ENCODE data around the gene NDUFB2.
A peak's percentile ranks its signal among the peaks of the same experiment; 100 is the strongest.
"Not testable (repeated sequence)": the region's sequence is repeated elsewhere in the genome, so short reads cannot be mapped to it uniquely, and the experiment has no call there.

Gene NDUFB2

GRCh38 chr7:140674899-140675701, 21.4 kb upstream of the NDUFB2 start:
- Mint-ChIP-seq H3K4me3 (peak overlapping the region; percentile 86), H3K27me3 (no peaks in the 10 kb centered on the region), H3K27ac (ENCODE audit: low read depth) (no peak overlapping the region), H3K4me1 (peaks cover 35% of the 10 kb centered on the region), H3K9me3 (no peaks in the 10 kb centered on the region), H3K36me3 (ENCODE audit: insufficient read depth) (peaks cover 31% of the 10 kb centered on the region)
- ATAC-seq (replicated peaks; ENCODE audit: extremely low read depth, poor library complexity, severe bottlenecking), result no peak
- DNase-seq (ENCODE audit: low spot score in 2 of 2), result no peak

GRCh38 chr7:140675726-140676125, 20.8 kb upstream of the NDUFB2 start:
- peaks cover 37% of the 10 kb centered on the region for H3K36me3 Mint-ChIP-seq (ENCODE audit: insufficient read depth)

GRCh38 chr7:140676306-140676705, 20.2 kb upstream of the NDUFB2 start:
- Mint-ChIP-seq H3K4me3 (no peak overlapping the region), H3K27ac (ENCODE audit: low read depth) (no peak overlapping the region), H3K27me3 (no peaks in the 10 kb centered on the region), H3K36me3 (ENCODE audit: insufficient read depth) (peaks cover 40% of the 10 kb centered on the region), H3K4me1 (peaks cover 35% of the 10 kb centered on the region), H3K9me3 (no peaks in the 10 kb centered on the region)
- ATAC-seq (replicated peaks; ENCODE audit: extremely low read depth, poor library complexity, severe bottlenecking), result no peak
- DNase-seq (ENCODE audit: low spot score in 2 of 2), result no peak

More at GRCh38 chr7:140675726-140676125, 20.8 kb upstream of the NDUFB2 start:
- Mint-ChIP-seq H3K4me1 (peaks cover 35% of the 10 kb centered on the region), H3K4me3 (no peak overlapping the region), H3K27ac (ENCODE audit: low read depth) (no peak overlapping the region), H3K9me3 (no peaks in the 10 kb centered on the region), H3K27me3 (no peaks in the 10 kb centered on the region)
- DNase-seq (ENCODE audit: low spot score in 2 of 2) (no peak), ATAC-seq (replicated peaks; ENCODE audit: extremely low read depth, poor library complexity, severe bottlenecking) (no peak)

DNA sequence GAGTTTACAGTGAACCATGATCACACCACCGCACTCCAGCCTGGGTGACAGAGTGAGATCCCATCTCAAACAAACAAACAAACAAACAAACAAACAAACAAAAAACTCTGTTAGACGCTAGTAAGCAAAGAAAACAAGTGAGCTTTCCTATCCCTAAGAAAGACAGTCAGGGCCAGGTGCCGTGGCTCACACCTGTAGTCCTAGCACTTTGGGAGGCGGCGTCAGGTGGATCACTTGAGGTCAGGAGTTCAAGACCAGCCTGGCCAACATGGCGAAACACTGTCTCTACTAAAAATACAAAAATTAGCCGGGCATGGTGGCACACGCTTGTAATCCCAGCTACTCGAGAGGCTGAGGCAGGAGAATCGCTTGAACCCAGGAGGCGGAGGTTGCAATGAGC, 19.6 kb upstream of the NDUFB2 start:
- not testable (repeated sequence) for ATAC-seq (replicated peaks; ENCODE audit: extremely low read depth, poor library complexity, severe bottlenecking); H3K27me3 Mint-ChIP-seq; H3K27ac Mint-ChIP-seq (ENCODE audit: low read depth); H3K9me3 Mint-ChIP-seq; H3K4me3 Mint-ChIP-seq; DNase-seq (ENCODE audit: low spot score in 2 of 2)
- Mint-ChIP-seq H3K36me3 (ENCODE audit: insufficient read depth) (peaks cover 44% of the 10 kb centered on the region), H3K4me1 (peaks cover 35% of the 10 kb centered on the region)

- H3K27me3 Mint-ChIP-seq, result no peaks in the 10 kb centered on the region
- ATAC-seq (replicated peaks; ENCODE audit: extremely low read depth, poor library complexity, severe bottlenecking) (no peak), DNase-seq (ENCODE audit: low spot score in 2 of 2) (no peak)
- H3K4me3 Mint-ChIP-seq, result no peak overlapping the region
- H3K36me3 Mint-ChIP-seq (ENCODE audit: insufficient read depth), result peaks cover 45% of the 10 kb centered on the region
- peaks cover 35% of the 10 kb centered on the region for H3K4me1 Mint-ChIP-seq
- H3K27ac Mint-ChIP-seq (ENCODE audit: low read depth), result peak overlapping the region; percentile 44
- no peaks in the 10 kb centered on the region for H3K9me3 Mint-ChIP-seq
Observed at GRCh38 chr7:140677496-140677895, 19.0 kb upstream of the NDUFB2 start.

DNA sequence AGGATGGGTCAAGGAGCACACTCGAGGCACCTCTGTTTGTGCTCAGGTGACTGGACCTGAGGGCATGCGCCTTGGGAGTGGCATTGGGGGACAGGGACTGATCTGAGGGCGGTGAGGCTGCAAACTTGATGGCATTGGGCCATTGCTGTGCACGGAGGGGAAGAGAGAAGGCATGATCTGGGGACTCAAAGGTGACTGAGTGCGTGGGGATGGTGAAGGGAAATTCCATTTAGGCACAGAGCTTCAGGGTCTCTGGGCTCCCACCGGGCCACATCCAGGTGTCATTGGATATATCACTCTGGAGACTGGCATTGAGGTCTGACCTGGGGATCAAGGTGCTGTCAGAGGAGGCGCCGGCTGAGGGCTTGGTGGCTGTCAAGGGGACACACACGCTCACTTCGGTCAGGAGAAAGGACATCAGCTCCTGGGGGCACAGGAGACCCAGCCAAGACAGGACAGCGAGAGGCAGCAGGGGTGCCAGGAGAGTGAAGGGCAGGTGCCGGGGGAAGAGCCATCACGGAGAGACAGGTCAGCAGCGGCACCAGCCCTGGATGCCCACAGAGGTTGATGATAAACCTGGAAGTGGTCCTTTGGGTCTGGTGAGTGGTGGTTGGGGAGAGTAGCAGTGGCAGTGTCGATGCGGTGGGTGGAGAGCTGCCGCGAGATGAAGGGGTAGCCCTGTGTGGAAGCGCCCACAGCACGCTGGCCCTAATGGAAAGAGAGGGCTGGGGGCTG, 18.3 kb upstream of the NDUFB2 start:
- no peak overlapping the region for H3K4me3 Mint-ChIP-seq
- H3K4me1 Mint-ChIP-seq, result peaks cover 35% of the 10 kb centered on the region
- H3K36me3 Mint-ChIP-seq (ENCODE audit: insufficient read depth), result peaks cover 49% of the 10 kb centered on the region
- no peaks in the 10 kb centered on the region for H3K27me3 Mint-ChIP-seq
- no peak for DNase-seq (ENCODE audit: low spot score in 2 of 2)
- no peaks in the 10 kb centered on the region for H3K9me3 Mint-ChIP-seq
- no peak for ATAC-seq (replicated peaks; ENCODE audit: extremely low read depth, poor library complexity, severe bottlenecking)
- peak overlapping the region; percentile 44 for H3K27ac Mint-ChIP-seq (ENCODE audit: low read depth)

- Mint-ChIP-seq H3K4me3 (no peak overlapping the region), H3K9me3 (no peaks in the 10 kb centered on the region), H3K36me3 (ENCODE audit: insufficient read depth) (peaks cover 49% of the 10 kb centered on the region), H3K27ac (ENCODE audit: low read depth) (no peak overlapping the region), H3K27me3 (no peaks in the 10 kb centered on the region), H3K4me1 (peaks cover 35% of the 10 kb centered on the region)
- DNase-seq (ENCODE audit: low spot score in 2 of 2), result no peak
- no peak for ATAC-seq (replicated peaks; ENCODE audit: extremely low read depth, poor library complexity, severe bottlenecking)
Observed at GRCh38 chr7:140678816-140679130, 17.7 kb upstream of the NDUFB2 start.

DNA sequence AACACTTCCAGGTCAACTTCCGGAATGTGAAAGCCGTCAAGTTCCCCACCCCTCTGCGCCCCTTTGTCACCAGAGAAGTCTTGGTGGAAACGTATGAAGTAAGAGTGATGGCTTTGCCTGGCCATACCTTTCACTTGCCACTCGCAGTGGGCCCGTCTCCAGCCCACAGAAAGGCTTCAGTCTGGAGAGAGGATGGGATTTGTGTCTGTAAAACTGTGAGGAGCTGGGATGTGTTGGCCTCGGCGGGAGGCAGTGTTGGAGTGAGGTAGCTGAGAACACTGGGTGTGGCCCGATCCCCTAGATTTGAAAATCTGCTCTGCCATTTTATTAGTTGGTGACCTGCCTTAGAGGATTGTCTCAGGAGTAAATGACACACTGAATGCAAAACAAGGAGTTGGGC, 17.3 kb upstream of the NDUFB2 start:
- DNase-seq (ENCODE audit: low spot score in 2 of 2) (no peak), ATAC-seq (replicated peaks; ENCODE audit: extremely low read depth, poor library complexity, severe bottlenecking) (no peak)
- peaks cover 51% of the 10 kb centered on the region for H3K36me3 Mint-ChIP-seq (ENCODE audit: insufficient read depth)
- no peak overlapping the region for H3K4me3 Mint-ChIP-seq
- H3K4me1 Mint-ChIP-seq, result peaks cover 33% of the 10 kb centered on the region
- no peak overlapping the region for H3K27ac Mint-ChIP-seq (ENCODE audit: low read depth)
- no peaks in the 10 kb centered on the region for H3K27me3 Mint-ChIP-seq
- no peaks in the 10 kb centered on the region for H3K9me3 Mint-ChIP-seq

GRCh38 chr7:140680886-140681285, 15.6 kb upstream of the NDUFB2 start:
- peaks cover 52% of the 10 kb centered on the region for H3K36me3 Mint-ChIP-seq (ENCODE audit: insufficient read depth)
- H3K9me3 Mint-ChIP-seq, result no peaks in the 10 kb centered on the region
- no peak overlapping the region for H3K4me3 Mint-ChIP-seq
- no peak for ATAC-seq (replicated peaks; ENCODE audit: extremely low read depth, poor library complexity, severe bottlenecking)
- no peak overlapping the region for H3K27ac Mint-ChIP-seq (ENCODE audit: low read depth)
- no peaks in the 10 kb centered on the region for H3K27me3 Mint-ChIP-seq
- no peak for DNase-seq (ENCODE audit: low spot score in 2 of 2)
- H3K4me1 Mint-ChIP-seq, result peaks cover 19% of the 10 kb centered on the region

- no peak for ATAC-seq (replicated peaks; ENCODE audit: extremely low read depth, poor library complexity, severe bottlenecking)
Observed at GRCh38 chr7:140681766-140682165, 14.7 kb upstream of the NDUFB2 start.

GRCh38 chr7:140683657-140684056, 12.9 kb upstream of the NDUFB2 start:
- Mint-ChIP-seq H3K9me3 (no peaks in the 10 kb centered on the region), H3K4me1 (no peaks in the 10 kb centered on the region), H3K4me3 (no peak overlapping the region), H3K27ac (ENCODE audit: low read depth) (no peak overlapping the region), H3K27me3 (no peaks in the 10 kb centered on the region), H3K36me3 (ENCODE audit: insufficient read depth) (peaks cover 47% of the 10 kb centered on the region)
- no peak for ATAC-seq (replicated peaks; ENCODE audit: extremely low read depth, poor library complexity, severe bottlenecking)
- DNase-seq (ENCODE audit: low spot score in 2 of 2), result no peak

More at GRCh38 chr7:140681766-140682165, 14.7 kb upstream of the NDUFB2 start:
- no peak for DNase-seq (ENCODE audit: low spot score in 2 of 2)
- H3K27me3 Mint-ChIP-seq, result no peaks in the 10 kb centered on the region
- H3K4me3 Mint-ChIP-seq, result no peak overlapping the region
- H3K27ac Mint-ChIP-seq (ENCODE audit: low read depth), result no peak overlapping the region
- peaks cover 50% of the 10 kb centered on the region for H3K36me3 Mint-ChIP-seq (ENCODE audit: insufficient read depth)
- H3K9me3 Mint-ChIP-seq, result no peaks in the 10 kb centered on the region
- peaks cover 13% of the 10 kb centered on the region for H3K4me1 Mint-ChIP-seq

- H3K27me3 Mint-ChIP-seq, result no peaks in the 10 kb centered on the region
- DNase-seq (ENCODE audit: low spot score in 2 of 2) (no peak), ATAC-seq (replicated peaks; ENCODE audit: extremely low read depth, poor library complexity, severe bottlenecking) (no peak)
- peaks cover 43% of the 10 kb centered on the region for H3K36me3 Mint-ChIP-seq (ENCODE audit: insufficient read depth)
- H3K4me3 Mint-ChIP-seq, result no peak overlapping the region
- no peak overlapping the region for H3K27ac Mint-ChIP-seq (ENCODE audit: low read depth)
- no peaks in the 10 kb centered on the region for H3K4me1 Mint-ChIP-seq
- no peaks in the 10 kb centered on the region for H3K9me3 Mint-ChIP-seq
Observed at GRCh38 chr7:140684066-140684950, 12.2 kb upstream of the NDUFB2 start.
